ENCODE results near the gene NELL2.

The NELL2 gene

DNA sequence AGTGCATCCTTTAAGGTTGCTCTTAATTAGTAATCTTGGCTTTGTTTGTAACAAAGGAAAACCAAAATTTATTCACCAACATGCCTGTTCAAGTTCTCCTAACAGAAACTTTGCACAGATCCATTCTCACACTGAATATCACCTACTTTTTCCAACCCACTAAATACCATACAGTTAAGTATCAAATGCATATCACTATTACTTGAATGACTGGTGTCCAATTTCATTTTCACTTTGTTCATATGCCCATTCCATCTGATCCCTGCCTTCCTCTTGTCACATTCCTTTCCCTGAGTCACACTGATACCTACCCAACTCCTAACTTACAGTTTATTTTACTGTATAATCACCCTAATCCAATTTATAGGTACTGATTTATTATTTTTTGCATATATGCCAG lies 286.4 kb downstream of the NELL2 start:
- DNase-seq = no peak

DNA sequence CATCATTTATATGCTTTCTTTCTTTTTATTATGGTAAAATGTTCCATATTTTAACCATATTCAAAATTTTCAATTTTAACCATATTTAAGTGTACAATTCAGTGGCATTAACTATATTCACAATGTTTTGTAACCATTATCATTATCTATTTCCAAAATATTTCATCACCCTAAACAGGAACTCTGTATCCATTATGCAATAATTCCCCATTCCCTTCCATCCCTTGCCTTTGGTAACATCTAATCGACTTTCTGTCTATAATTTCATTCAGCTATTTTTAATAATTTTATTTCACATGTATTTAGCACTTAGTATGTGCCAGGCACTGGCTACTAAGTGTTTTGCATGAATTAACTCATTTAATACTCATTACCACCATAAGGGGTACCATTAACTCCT lies 287.5 kb downstream of the NELL2 start:
- no peak for DNase-seq

DNA sequence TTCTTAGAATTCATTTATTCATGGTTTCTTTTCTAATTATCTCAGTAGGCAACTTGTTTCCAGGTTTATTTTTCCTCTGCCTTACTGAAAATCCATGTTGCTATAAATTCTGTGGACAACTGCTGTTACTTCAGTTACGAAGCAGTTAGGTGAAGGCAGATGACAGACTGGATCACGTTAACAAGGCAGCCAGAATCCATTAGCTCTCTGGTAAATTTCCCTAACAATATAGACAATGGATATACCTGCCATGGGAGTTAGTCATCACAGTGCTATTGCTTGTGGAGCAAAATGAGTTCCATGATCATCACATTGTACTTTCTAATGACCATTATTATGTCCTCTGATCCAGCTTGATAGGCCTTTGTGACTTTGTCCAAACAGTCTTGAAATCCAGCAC lies 291.5 kb downstream of the NELL2 start:
- no peak for DNase-seq

DNA sequence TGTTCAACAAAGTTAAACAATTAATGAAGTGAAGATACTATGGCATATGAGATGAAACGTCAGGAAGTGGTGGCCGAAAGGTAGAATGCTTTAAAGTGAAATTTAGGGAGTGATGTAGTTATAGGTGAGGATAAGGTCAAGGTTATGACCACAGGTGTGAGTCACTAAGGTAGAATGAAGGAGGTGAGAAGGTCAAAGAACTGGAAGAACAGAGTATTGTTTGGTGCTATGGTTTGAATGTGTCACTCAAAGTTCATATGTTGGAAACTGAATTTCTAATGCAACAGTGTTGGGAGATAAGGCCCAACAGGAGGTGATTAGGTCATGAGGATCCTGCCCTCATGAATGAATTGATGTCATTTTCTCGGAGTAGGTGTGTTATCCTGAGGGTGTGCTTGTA lies 293.6 kb downstream of the NELL2 start:
- DNase-seq = no peak

DNA sequence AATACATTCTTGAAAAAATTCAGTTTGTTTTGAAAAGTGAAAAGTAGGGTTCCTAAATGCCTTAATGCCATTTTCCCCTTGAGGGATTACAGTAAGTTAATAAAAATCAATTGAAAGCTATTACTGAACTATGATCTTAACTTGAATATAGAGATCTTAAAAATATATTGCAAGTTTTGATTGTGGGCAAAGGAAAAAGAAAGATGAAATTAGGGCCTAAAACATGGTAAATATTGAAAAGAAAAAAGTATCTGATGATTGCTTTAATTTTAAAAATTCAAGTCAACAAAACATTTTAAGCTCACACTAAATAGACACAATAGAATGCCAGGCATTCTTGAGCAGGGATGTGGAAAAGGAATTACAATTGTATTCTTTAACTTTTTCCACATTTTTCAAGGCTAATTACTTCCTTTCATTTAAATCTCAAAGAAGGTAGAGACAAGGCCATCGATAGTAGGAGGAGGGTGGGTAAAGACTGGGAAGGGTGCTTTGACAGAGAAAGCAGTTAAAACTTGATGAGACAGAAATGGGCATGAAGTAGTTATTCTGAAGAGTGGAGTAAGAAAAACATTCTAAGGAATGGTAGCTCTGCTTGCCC lies 294.4 kb downstream of the NELL2 start:
- no peak for DNase-seq

DNA sequence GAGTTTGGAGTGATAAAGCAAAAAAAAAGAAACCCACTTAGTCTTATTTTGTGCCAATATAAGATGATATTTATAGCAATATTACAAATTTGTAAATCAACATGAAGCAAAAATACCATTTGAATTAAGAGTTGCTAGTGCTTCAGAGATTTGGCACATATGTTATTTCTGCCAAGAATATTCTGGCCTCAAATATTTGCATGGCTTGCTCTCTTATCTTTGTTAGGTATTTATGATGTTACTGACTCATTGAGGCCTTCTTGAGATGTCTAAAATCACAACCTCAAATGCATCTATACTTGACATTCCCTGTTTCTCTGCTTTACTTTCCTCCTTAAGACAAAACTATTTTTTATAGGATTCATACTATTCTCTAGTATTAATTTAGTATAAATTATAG lies 301.5 kb downstream of the NELL2 start:
- DNase-seq = no peak

DNA sequence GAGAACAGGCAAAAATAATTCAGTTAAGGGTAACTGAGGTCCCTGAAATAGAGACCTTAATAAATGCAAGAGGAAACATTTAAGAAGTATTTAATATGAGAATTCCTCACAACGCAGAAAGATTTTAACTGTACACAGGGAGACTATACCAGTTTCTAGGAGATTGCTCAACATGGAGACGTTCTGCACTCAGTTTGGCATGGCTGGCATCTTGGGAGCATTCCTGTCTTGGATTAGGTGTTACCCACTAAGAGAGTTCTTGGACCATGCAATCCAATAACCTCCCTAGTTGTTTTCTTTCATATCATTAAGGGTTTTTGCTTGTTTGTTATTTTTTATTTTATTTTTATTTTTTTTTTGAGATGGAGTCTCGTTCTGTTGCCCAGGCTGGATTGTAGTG lies 302.4 kb downstream of the NELL2 start:
- DNase-seq = no peak

DNA sequence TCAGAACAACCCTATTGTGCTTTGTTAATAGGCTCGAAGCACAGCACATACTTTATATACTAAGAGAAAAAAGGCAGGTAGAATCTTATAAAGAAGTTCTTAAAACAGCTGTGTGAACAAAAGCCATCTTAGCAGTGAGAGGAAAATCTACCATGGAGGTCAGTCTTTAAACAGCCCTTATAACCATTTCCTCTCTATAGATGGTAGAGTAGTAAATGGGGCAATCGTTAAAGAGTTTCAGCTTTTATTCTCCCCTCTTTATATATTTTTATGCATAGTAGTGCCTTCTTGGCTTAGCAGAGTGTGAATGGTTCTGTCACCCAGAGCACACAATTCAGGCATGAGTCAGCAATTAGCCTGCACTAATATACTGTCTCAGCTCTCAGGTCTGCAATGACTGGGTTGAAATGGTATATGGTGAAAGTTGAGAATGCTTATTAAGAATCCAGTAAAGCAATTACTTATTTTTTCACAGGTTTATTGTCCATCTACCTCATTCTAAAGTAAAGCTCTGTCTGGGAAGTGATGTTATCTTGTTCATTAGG lies 305.0 kb downstream of the NELL2 start:
- no peak for DNase-seq

DNA sequence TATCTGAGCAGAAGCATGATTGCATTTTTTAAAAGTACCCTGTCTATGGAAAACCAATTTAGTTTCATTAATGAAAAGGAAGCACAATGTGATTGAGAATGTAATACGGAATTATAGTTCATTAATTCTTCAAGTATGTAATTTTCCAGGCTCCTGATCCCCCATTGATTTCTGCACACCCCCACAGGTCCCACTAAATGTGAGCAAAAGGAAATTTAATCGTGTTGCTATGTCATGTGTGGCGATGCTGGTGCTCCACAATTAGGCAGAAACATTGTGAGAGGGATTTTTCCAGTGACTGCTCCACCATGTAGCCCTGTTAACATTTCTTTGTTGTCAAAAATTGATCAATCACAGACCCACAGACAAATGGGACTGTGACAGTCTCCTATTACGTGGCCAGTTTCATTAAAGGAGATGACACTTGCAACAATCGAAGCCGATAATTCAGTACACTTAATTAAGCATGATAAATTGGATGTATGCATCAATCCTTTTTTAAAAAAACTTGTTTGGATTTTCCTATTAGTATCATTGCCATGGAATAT lies 306.0 kb downstream of the NELL2 start:
- DNase-seq = no peak

DNA sequence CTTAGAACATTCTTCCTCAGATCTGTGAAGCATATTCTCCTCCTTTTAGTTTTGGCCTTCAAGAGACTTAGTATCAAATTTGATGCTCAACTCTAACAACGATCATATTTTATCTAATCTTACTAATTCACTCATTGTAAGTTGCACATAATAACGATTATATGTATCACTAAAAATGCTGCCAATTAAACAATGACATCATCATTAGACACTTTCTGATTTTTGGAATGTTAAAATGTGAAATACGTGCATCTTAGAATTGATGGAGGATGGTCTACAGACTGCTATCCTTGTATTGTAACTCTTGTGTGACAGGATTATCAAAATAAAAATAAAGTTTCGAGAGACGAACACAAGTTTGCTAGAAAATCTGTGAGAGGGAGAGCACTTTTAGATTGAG lies 311.0 kb downstream of the NELL2 start:
- no peak for DNase-seq

DNA sequence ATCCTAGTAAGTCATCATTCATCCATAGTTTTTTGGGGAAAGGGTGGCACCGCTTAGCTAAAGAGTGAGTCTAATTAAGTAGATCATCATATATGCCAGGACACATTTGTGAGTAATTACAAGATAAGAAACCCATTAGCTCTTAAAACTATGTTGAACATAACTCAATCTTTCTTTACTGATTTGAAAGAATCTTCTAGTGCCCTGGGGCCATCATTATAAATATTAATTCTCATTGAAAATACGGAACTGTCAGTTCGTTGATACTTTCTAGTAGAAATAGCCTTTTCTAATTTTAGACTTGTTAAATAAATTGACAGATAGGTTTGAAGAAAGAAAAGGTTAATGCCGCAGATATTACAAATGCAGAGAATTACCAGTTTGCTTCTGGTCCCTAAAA lies 312.6 kb downstream of the NELL2 start:
- DNase-seq = no peak

DNA sequence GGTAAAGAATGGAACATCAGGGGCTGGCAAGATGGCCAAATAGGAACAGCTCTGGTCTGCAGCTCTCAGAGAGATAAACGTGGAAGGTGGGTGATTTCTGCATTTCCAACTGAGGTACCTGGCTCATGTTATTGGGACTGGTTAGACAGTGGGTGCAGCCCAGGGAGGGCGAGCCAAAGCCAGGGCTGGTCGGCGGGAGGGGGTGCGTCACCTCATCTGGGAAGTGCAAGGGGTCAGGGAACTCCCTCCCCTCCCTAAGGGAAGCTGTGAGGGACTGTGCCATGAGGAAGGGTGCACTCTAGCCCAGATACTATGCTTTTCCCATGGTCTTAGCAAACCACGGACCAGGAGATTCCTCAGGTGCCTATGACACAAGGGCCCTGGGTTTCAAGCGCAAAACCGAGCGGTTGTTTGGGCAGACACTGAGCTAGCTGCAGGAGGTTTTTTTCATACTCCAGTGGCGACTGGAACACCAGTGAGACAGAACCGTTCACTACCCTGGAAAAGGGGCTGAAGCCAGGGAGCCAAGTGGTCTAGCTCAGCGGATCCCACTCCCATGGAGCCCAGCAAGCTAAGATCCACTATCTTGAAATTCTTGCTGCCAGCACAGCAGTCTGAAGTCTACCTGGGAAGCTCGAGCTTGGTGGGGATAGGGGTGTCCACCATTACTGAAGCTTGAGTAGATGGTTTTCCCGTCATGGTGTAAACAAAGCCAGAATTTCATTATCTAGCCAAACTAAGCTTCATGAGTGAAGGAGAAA lies 317.6 kb downstream of the NELL2 start:
- DNase-seq = no peak

DNA sequence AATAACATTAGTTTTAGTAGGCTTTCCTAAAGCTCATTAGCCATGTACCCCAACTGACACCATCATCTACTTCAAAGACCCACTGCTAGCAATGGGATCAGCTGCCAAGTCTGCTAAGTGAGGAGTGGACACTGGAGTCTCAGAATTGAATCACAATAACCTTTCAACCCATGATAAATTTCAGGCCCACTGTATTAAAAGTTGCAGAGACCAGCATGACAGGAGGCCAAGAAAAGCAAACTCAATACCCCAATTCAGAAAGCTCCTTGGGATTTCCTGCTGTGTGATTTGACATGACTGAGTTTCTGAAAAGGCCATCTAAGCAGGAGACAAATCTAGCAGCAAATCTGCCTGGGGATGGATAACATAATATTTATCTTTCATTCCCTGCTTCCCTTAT lies 320.7 kb downstream of the NELL2 start:
- no peak for DNase-seq

DNA sequence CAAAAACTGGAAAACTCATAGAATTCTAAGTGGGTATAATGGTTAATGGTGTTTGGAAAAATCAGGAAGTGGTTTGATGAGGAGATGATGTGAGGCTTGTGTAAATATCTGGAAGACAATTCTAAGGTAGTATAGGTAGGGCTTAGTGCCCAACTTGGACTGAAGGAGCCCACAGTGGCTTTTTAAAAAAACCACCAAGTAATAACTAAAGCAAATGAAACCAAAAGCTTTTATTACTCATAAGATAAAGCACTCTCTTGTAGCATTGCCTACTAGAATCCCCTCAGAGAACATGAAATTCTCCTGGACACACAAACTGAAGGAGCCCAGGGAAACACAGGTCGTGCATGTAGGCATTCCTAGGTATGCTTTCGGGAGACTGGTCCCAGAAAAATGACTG lies 324.5 kb downstream of the NELL2 start:
- DNase-seq = no peak

DNA sequence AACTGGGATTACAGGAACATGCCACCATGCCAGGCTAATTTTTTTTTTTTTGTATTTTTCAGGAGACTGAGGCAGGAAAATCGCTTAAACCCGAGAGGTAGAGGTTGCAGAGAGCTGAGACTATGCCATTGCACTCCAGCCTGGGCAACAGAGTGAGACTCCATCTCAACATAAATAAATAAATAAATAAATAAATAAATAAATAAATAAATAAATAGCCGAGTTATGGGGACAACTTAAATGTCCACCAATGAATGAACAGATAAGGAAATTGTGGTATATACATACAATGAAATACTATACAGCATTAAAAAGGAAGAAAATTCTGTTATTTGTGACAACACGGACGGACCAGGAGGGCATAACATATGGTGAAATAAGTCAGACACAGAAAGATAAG lies 325.7 kb downstream of the NELL2 start:
- DNase-seq = no peak

DNA sequence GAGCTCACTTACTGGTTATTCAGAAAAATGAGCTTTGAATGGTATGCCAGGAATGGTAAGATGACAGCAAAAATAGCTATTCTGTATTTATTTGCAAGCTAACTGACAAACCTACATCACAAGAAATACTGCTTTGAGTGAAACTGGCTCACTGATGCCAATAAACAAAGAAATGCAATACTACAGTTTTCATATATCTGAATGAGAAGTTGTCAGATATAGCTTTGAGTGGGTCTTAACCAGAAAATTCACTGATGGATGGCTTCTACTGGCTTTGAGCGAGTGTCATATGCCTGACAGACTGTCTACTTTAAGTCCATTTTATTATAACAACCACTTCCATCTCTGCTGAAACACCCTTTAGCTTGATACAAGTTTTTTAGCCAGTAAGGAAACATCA lies 330.1 kb downstream of the NELL2 start:
- no peak for DNase-seq

DNA sequence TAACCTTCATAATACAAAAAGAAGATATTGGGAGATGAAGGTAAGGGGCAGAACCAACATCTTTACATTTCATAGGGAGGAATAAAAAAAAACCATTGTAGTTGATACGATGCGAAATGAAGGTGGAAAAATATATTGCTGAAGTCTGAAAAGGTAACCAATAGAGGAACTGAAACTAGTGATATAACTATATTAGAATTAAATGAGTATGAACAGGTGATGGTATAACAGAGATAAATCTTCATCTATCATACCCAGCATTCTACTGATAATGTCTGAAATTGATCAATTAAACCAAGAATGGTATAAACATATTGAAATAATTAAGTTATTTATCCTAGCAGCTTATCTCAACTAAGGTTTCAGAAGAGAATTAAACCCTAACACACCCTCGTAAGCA lies 332.1 kb downstream of the NELL2 start:
- DNase-seq = no peak

DNA sequence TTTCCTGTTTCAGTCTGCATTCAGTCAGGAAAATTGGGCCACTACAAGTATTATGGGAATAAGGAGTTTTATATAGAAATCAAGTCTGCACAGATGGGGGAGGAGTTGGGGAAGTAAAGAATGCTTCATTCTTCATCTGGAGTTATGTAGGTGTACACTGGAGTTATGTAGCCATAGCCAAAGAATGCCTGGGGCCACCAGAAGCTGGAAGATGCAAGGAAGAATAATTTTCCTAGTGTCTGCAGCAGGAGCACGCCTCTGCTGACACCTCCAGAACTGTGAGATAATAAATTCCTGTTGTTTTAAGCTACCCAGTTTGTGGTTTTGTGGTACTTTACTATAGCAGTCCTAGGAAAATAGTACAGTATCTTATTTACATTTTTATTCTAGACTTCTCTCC lies 333.4 kb downstream of the NELL2 start:
- no peak for DNase-seq

DNA sequence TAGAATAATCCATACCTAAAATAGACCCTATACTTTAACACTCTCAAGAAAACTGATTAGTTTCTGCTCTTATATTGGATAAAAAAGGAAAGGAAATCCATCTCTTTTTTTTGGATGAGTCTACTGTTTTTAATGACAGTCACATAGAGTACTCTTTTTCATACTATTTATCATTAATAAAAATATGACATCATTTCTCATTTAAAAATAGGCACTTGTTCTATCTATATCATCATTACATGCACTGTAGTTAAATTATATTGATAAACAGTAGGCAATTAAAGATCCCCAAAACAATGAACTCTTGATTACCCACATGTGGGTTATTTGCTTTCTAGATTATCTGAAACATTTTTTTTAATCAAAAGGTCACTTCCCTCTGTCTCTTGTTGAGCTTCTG lies 338.8 kb downstream of the NELL2 start:
- DNase-seq = no peak

DNA sequence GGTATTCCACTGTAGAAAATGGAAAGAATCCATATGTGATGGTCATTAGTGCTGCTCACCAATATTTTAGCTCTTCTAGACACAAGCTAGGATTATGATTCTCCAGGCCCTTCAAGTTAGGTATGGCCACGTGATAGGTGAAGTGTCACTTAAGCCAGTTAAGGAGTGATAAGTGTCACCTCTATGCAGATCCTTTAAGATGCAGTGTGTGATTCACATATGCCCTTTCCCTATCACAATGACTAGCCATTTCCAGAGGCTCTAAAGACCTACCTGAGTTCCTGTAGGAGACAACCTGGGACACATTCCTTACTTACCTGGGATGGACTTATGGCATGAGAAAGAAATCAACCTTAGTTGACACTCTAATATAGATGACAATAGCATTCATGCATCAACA lies 343.2 kb downstream of the NELL2 start:
- no peak for DNase-seq

DNA sequence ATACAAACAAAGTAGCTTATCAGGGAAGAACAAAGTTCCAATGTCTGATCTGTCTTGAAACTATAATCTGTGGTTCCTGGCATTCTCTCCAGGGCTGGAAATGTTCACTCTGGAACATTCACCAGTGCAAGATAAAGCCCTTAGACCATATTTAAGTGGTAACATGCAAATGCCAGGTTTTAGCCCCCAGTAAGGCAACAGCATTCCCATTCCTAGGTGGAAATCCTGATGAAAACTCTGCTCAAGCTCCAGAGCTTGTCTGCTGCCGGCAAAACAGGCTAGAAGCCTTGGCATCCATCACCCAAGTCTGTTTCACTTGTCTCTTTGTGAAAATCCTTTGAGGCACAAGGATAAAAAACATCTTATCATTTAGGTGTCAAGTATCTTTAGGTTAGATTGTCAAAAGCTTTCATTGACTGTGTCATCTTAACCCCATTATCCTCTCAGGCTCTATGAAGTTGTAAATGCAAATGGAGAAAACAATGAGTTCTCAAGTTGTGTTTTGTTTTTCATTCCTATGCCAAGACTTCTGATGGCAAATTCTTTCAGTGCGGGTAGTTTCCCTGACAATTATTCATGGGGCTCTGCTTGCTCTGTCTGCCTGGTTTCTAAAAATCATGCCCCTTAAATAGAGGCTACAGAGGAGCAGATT lies 344.7 kb downstream of the NELL2 start:
- no peak for DNase-seq

DNA sequence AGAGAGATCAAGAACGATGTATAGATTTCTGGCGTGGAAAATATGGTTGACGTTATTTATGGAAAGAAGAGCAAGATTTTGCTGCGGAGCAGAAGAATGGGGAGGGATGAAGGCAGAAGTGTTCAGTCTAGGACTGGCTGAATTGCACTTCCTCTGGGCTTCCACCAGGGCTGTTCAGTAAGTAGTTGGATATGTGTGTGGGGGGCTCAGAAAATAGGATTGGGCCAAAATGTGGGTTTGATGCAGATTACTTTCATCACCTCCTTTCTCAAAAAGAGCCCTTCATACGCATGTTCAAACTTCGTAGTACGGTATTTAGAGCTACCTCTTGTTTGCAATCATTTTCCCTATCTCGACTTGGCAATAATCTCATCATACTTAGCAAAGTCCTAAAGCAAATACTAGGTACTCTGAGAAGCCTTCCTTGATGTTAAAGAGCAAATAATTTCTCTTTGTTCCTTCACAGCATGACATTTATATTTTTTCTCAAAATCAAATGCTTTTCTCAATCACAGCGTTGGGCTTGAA lies 349.4 kb downstream of the NELL2 start:
- no peak for DNase-seq

DNA sequence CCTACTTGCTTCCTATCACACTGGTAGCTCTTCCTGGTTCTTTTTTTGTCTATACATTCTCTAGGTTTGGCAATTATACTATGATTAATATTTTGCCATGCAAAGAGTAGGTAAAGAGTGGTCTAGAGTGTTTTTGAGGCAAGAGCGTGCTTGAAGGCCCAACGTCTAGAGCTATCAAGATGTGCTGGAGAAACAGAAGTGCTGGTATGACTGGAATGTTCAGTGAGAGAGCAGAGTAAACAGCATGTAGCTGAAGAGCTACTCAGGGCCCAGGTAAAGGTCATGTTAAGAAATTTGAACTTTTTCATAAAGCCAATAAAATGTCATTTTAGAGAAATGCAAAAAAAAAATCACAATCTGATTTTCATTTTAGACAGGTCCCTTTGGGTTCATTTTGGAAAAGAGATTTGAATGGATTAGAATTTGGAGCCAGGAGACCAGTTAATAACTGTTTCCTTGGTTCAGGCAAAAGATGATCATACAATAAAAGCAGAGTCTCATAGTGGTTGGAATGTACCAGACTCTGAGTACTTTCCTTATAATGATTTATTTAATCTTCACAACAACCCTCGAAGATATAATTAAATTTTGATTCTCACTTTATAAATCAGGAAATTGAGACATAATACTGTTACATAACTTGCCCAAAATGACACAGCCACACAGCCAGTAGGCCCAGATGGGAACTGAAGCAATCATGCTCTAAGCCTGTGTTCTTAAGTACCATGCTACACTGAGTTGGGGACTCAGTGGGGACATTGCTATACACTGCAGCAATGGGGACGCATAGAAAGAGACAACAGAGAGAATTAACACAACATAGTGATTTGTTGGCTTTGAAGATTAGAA lies 350.1 kb downstream of the NELL2 start:
- no peak for DNase-seq

All from NCI-H2227 treated with DMSO at 0.1 percent for 48 hours (cell line).